ENCODE measurements around the gene CLIP3.

CLIP3 gene

DNA sequence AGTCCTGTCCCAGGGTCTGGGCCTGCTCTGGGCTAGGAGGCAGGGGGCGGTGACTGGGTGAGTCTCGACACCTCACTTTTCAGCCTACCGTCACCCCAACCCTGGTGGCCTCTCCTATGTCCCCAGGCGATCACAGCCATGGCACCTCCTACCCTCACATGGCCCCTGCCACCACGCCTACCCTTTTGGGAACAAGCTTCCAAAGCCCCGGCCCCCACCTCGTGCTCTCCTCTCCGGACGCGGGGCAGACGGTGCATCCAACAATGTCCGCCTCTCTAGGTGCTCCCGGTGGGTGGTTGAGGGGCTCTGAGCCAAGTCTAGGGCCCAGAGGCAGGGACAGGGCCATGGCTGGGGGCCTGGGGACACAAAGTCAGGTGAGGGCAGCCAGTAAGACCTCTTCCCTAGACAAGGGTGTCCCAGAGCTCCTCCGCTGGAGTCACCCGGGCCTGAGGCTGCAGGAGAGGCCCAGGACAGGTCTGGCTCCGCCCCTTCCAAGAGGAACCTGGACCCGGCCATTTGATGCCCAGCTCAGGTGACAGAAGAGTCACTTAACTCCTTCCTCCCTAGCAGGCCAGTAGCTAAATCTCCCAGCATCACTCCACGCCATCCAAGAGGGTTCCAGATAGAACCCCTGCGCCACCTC is 24.2 kb downstream of the CLIP3 start, which contains the start of gene SYNE4:
TSS of gene SYNE4 (minus strand) at position 478 of the 643 bp plus-strand sequence. CDS start at position 346, 132 bp downstream.
- peaks cover 27% of the 10 kb centered on the region for H3K4me1 Mint-ChIP-seq (ENCODE audit: low read depth)
- no peaks in the 10 kb centered on the region for H3K27me3 Mint-ChIP-seq
- no peak for DNase-seq
- H3K27ac Mint-ChIP-seq, result peak within 1 kb of the TSS; percentile 63
- H3K36me3 Mint-ChIP-seq (ENCODE audit: low read depth), result peaks cover 22% of the 10 kb centered on the region
- no peaks in the 10 kb centered on the region for H3K9me3 Mint-ChIP-seq
- H3K4me3 Mint-ChIP-seq, result peak within 1 kb of the TSS; percentile 60

DNA sequence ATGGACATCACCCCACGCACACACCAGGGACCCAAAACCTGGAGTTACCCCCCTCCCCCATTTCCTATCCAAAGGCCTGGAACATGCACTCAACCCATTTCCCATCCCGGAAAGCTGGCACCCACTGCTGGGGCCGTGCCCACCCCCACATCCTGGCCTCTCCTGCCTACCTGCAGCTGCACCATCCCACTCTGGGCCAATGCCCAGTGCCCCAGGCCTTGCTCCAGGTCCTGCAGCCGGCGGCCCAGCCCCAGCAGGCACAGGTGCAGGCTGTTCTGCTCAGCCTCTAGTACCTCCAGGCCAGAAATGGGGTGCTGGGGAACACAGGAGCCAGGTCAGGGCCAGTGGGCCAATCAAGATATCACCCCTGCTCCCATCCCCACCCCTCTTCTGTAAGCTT is 25.7 kb downstream of the CLIP3 start:
- no peaks in the 10 kb centered on the region for H3K27me3 Mint-ChIP-seq
- peaks cover 31% of the 10 kb centered on the region for H3K36me3 Mint-ChIP-seq (ENCODE audit: low read depth)
- no peak overlapping the region for H3K27ac Mint-ChIP-seq
- no peak for DNase-seq
- no peak overlapping the region for H3K4me3 Mint-ChIP-seq
- peaks cover 15% of the 10 kb centered on the region for H3K4me1 Mint-ChIP-seq (ENCODE audit: low read depth)
- no peaks in the 10 kb centered on the region for H3K9me3 Mint-ChIP-seq

DNA sequence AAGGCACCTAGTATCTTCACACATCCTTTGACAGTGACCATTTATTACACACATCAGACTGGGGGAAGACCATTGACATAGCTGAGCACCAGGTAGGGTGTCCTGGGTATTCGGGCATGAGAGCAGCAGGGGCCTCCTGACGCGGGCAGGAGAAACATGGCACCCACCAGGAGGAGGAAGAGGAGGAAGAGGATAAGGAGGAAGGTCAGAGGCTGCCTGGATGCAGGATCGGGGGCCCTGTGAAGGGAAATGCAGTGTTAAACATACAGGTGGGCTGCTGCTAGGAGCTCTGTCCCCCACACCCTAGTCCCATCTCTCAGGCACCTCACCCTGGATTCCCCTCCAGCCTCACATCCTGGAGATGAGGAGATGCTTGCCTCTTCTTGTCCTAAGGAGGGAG is 29.4 kb downstream of the CLIP3 start:
- H3K27me3 Mint-ChIP-seq, result no peaks in the 10 kb centered on the region
- H3K4me3 Mint-ChIP-seq, result no peak overlapping the region
- H3K4me1 Mint-ChIP-seq (ENCODE audit: low read depth), result peaks cover 16% of the 10 kb centered on the region
- H3K27ac Mint-ChIP-seq, result no peak overlapping the region
- no peaks in the 10 kb centered on the region for H3K9me3 Mint-ChIP-seq
- no peak for DNase-seq
- H3K36me3 Mint-ChIP-seq (ENCODE audit: low read depth), result peaks cover 46% of the 10 kb centered on the region

DNA sequence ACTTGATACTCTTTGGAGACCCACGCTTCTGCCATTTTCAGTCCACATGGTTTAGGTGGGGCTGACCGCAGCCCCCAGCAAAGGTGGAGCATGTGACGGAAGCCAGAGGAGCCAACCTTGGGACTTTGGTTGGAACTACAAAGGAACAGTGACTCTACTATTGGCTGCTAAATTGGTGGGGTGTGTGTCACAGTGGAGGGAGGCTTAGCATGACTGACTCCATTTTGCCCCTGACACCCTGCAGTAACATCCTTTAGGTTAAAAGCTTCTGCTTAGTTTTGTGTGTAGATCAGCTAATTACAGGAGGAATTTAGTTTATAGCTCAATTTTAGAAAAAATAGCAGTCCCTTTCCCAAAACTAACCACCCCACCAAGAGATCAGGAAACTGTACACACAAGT is 31.1 kb downstream of the CLIP3 start:
- Mint-ChIP-seq H3K9me3 (no peaks in the 10 kb centered on the region), H3K4me1 (ENCODE audit: low read depth) (peaks cover 28% of the 10 kb centered on the region), H3K27ac (no peak overlapping the region), H3K4me3 (no peak overlapping the region), H3K27me3 (no peaks in the 10 kb centered on the region), H3K36me3 (ENCODE audit: low read depth) (peaks cover 59% of the 10 kb centered on the region)
- DNase-seq, result no peak

DNA sequence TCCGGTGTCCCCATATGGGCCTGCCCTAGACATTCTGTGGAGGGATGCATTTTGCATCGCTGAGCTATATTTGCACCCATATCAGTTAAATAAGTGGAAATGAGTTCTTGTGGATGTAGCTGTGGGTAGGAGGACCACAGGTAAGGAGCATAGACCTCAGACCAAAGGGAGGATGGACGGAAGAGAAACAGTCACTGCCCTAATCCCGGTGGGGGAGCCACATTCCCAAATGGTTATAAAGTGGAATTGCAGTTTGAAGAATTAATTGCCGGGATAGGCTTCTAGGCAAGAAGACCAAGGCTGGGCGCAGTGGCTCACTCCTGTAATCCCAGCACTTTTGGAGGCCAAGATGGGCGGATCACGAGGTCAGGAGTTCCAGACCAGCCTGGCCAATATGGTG is 35.9 kb downstream of the CLIP3 start:
- Mint-ChIP-seq H3K4me3 (peak overlapping the region; percentile 95), H3K4me1 (ENCODE audit: low read depth) (peaks cover 45% of the 10 kb centered on the region), H3K9me3 (no peaks in the 10 kb centered on the region), H3K36me3 (ENCODE audit: low read depth) (peaks cover 53% of the 10 kb centered on the region), H3K27me3 (no peaks in the 10 kb centered on the region), H3K27ac (peak overlapping the region; percentile 93)
- no peak for DNase-seq

DNA sequence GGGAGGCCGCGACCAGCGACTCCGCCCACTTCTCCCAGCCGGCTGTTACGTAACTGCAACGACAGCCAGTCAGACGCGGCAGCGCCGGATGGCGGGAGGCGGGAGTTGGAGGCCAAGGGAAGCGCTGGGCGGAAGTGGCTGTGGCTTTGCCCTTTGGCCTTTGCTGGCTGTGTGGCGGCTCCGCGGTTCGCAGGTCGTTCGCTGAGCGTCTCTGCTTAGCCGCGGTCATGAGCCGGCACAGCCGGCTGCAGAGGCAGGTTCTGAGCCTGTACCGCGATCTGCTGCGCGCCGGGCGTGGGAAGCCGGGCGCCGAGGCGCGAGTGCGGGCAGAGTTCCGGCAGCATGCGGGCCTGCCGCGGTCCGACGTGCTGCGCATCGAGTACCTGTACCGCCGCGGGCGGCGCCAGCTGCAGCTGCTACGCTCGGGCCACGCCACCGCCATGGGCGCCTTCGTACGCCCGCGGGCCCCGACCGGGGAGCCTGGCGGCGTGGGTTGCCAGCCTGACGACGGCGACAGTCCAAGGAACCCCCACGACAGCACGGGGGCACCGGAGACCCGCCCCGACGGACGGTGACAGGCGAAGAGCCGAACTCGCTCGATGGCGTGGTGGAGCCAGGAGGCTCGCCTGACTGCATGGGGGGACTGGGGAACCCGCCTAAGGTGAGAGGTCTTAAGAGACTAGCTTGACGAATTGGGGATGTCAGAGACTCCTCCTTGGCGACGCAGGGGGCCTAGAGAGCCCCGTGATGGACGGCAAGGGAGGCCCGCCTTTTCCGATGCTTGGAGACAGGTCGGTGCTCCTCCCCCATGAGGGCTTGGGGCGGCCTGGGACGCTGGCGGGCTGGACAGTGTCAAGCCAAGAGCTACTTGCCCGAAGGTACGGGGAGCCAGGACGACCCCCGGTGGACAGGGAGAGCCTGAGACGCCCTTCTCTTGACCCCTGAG is 37.4 kb downstream of the CLIP3 start, which contains the start of gene SDHAF1:
TSS of gene SDHAF1 (plus strand) at position 141 of the 946 bp plus-strand sequence. CDS start at position 228, 87 bp downstream.
- Mint-ChIP-seq H3K27ac (peak within 1 kb of the TSS; percentile 95), H3K4me1 (ENCODE audit: low read depth) (peaks cover 40% of the 10 kb centered on the region), H3K9me3 (no peaks in the 10 kb centered on the region), H3K27me3 (no peaks in the 10 kb centered on the region), H3K36me3 (ENCODE audit: low read depth) (peaks cover 41% of the 10 kb centered on the region), H3K4me3 (peak within 1 kb of the TSS; percentile 95)
- DNase-seq, result peak; percentile 96

DNA sequence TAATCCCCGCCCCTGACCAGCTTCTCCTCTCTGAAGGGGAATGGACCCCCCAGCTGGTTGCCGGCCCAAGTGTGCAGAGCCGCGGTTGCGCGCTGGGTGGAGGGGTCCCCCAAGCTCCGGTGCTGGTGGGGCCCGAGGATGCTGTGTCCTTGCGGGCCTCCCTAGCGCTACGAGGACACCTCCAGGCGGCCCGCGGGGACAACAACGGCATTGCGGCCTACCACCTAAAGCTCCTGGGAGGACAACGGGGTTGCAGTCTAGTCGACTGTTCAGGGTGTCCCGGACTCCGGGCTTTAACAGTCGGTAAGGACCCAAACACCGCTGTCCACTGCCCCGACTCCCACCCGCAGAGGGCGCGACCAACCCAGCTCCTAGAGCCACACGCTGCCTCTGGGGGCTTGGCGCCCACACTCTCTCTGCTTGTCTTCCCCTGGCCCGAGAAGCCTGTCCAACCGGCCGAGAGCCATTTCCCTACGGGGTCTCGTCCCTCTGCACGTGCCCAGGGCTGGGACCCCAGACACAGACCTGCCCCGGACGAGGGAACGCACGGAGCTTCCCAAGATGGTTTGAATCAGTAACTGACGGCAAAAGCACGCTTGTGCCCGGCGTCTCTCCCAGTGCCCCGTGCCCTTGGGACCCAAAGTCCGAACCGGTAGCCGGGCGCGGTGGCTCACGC is 38.6 kb downstream of the CLIP3 start:
- Mint-ChIP-seq H3K9me3 (no peaks in the 10 kb centered on the region), H3K4me1 (ENCODE audit: low read depth) (peaks cover 32% of the 10 kb centered on the region), H3K27ac (peak overlapping the region; percentile 74), H3K4me3 (peak overlapping the region; percentile 95), H3K36me3 (ENCODE audit: low read depth) (peaks cover 33% of the 10 kb centered on the region), H3K27me3 (no peaks in the 10 kb centered on the region)
- DNase-seq, result no peak

DNA sequence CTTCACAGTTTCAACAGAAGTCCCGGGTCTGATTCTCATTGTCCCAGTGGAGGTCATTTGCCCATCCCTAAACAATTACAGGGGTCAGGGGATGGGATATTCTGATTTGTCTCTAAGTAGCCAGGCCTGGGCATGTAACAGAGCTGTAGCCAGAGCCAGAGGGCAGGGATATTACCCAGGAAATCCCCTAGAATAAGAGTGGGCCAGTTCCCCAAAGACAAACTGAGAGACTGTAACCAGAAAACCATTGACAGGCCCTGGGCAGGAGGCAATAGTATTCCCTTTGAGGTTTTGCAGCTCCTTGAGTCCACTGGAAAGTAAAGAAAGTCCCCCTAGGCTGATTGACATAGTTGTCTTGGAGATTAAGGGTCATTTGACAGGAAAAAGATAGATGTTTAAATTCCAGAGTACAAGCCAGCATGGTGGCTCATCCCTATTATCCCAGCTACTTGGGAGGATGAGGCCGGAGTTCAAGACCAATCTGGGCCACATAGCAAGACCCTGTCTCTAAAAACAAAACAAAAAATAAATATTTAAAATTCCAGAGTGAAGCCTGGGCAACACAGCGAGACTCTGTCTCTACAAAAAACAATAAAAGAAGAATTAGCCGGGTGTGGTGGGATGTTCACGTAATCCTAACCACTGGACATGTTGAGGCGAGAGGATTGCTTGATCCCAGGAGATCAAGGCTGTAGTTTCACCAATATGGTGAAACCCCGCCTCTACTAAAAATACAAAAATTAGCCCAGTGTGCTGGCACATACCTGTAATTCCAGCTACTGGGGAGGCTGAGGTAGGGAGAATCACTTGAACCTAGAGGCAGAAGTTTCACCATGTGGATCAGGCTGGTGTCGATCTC is 39.5 kb downstream of the CLIP3 start:
- no peak overlapping the region for H3K27ac Mint-ChIP-seq

DNA sequence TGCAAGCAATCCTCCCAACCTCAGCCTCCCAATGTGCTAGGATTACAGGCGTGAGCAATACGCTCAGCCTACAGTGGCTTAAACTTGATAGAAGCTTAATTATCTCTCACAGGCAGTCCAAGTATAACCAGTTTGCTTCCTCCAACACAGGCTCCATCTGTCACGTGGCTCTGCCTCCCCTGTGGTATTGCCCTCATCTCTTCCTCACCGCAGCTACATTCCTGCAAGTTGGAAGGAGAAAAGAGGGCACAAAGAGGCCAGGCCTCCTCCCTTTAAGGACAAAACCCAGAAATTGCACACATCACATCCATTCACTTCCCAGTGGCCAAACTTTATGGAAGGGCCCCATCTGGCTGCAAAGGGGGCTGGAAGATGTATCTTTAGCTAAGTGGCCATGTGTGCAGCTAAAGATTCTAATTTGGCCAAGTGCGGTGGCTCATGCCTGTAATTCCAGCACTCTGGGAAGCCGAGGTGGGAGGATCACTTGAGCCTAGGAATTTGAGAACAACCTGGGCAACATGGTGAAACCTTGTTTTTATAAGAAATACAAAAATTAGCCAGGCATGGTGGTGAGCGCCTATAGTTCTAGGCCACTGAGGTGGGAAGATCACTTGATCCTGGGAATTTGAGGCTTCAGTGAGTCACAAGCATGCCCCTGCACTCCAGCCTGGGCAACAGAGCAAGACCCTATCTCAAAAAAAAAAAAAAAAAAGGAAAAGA is 40.8 kb downstream of the CLIP3 start:
- DNase-seq, result no peak
- peaks cover 14% of the 10 kb centered on the region for H3K27me3 Mint-ChIP-seq
- H3K4me3 Mint-ChIP-seq, result no peak overlapping the region
- H3K4me1 Mint-ChIP-seq (ENCODE audit: low read depth), result peaks cover 21% of the 10 kb centered on the region
- peaks cover 3% of the 10 kb centered on the region for H3K9me3 Mint-ChIP-seq
- no peak overlapping the region for H3K27ac Mint-ChIP-seq
- H3K36me3 Mint-ChIP-seq (ENCODE audit: low read depth), result peaks cover 14% of the 10 kb centered on the region

More for the DNA sequence above, 39.5 kb downstream of the CLIP3 start:
- no peak for DNase-seq
- Mint-ChIP-seq H3K36me3 (ENCODE audit: low read depth) (peaks cover 25% of the 10 kb centered on the region), H3K4me3 (no peak overlapping the region), H3K4me1 (ENCODE audit: low read depth) (peaks cover 29% of the 10 kb centered on the region), H3K9me3 (peaks cover 3% of the 10 kb centered on the region), H3K27me3 (peaks cover 7% of the 10 kb centered on the region)

DNA sequence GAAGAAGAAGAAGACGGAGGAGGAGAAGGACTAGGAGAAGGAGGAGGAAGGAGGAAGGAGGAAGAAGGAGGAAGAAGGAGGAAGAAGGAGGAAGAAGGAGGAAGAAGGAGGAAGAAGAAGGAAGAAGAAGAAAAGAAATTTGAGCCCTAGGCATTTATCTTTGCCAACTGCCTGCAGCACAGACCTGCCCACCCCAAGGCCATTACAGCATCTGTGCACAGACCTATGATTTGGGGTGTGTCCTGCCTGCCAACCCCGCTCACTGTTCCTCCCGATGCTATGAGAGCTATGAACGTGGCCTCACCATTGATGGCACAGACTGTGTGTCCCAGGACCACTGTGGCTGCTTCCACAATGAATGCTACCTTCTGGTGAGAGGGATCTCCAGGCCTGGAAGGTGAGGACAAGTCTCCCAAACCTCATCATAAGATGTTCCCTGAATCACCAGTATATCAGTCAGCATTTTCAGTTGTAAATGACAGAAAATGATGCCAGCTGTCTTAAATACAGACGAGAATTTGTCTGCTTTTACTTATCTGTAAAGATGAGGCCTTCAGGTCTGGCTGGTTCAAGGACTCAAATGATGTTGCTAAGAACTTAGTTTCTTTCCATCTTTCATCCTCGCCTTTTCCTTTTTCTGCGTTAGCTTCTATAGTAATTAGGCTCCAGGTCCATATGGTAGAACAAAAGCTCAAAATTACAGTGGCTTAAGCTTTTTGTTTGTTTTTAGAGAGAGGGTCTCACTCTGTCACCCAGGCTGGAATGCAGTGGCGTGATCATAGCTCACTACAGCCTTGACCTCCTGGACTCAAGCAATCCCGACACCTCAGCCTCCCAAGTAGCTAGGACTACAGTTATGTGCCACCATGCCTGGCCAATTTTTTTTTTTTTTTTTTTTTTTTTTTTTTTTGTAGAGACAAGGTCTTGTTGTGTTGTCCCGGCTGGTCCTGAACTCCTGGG is 41.6 kb downstream of the CLIP3 start:
- Mint-ChIP-seq H3K9me3 (peaks cover 3% of the 10 kb centered on the region), H3K27me3 (peaks cover 22% of the 10 kb centered on the region), H3K36me3 (ENCODE audit: low read depth) (peaks cover 7% of the 10 kb centered on the region), H3K27ac (no peak overlapping the region), H3K4me3 (no peak overlapping the region), H3K4me1 (ENCODE audit: low read depth) (peaks cover 17% of the 10 kb centered on the region)
- DNase-seq, result no peak

DNA sequence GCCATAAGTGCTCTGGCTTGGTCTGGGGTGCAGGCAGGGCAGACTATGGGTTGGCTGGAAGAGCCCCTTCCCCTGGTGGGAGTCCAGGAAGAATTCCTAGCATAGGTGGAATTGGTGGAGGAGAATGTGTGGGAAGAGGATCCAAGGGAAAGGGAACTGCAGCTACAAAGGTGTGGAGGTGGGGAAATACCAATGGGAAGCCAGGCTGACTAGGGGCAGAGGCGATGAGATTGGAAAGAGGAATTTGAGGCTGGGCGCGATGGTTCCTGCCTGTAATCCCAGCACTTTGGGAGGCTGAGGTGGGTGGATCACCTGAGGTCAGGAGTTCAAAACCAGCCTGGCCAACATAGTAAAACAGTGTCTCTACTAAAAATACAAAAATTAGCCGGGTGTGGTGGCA is 42.5 kb downstream of the CLIP3 start:
- no peak for DNase-seq
- Mint-ChIP-seq H3K9me3 (peaks cover 3% of the 10 kb centered on the region), H3K27me3 (peaks cover 31% of the 10 kb centered on the region), H3K36me3 (ENCODE audit: low read depth) (peaks cover 2% of the 10 kb centered on the region), H3K4me1 (ENCODE audit: low read depth) (peaks cover 13% of the 10 kb centered on the region), H3K27ac (no peak overlapping the region), H3K4me3 (no peak overlapping the region)

DNA sequence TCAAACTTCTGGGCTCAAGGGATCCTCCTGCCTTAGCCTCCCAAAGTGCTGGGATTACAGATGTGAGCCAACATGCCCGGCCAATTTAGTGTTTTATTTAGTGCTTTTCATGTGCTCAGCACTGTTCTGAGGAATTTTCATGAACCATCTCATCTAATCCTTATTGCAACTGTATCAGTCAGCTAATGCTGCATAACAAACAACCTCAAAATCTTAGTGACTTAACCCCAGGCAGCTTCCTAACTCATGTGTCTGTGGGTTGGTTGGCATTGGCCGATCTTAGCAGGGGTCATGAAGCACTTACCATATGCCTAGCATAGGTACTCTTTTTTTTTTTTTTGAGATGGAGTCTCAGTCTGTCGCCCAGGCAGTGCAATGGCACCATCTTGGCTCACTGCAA is 43.8 kb downstream of the CLIP3 start:
- DNase-seq, result no peak
- no peaks in the 10 kb centered on the region for H3K36me3 Mint-ChIP-seq (ENCODE audit: low read depth)
- peaks cover 3% of the 10 kb centered on the region for H3K9me3 Mint-ChIP-seq
- H3K4me3 Mint-ChIP-seq, result no peak overlapping the region
- H3K27me3 Mint-ChIP-seq, result peaks cover 44% of the 10 kb centered on the region
- no peak overlapping the region for H3K27ac Mint-ChIP-seq
- peaks cover 6% of the 10 kb centered on the region for H3K4me1 Mint-ChIP-seq (ENCODE audit: low read depth)
